Heart left ventricle (tissue), 16 donors: ENCODE data around the gene MYOD1. TPM values are rescaled to one million over a fixed set of nuclear protein-coding genes. Genes with fewer than 3 reads are reported as not detected.
A peak's percentile ranks its signal among the peaks of the same experiment; 100 is the strongest.

Experiments used
- ATAC-seq, 4 donors: fragments of 200-7000 bp; cut with Tn5 transposase; one replicate each; pipeline ENCODE4 v1.9.1; 2020 to 2022; ENCODE audit warnings: moderate library complexity in 4 of 4, mild to moderate bottlenecking in 3 of 4, moderate number of reproducible peaks in 1 of 4
- DNase-seq, 5 donors: peaks; one replicate each; pipeline ENCODE4 v3.0.0-alpha.2; 2020
- H3K27ac ChIP-seq, 12 donors: fragments of 200-600 bp; sonication (generic) in 4 of 12; one replicate each; pipeline versions ENCODE4 v1.5.0 to v1.8.0; 2016 to 2022; ENCODE audit warnings: mild to moderate bottlenecking in 2 of 12
- H3K27me3 ChIP-seq, 9 donors: fragments of 200-600 bp; sonication (generic) in 2 of 9; one replicate each; pipeline versions ENCODE4 v1.5.1 to v1.8.0; 2016 to 2022; ENCODE audit warnings: mild to moderate bottlenecking in 3 of 9
- H3K36me3 ChIP-seq, 9 donors: fragments of 200-600 bp; sonication (generic) in 2 of 9; one replicate each; pipeline versions ENCODE4 v1.5.0 to v1.8.0; 2018 to 2022; ENCODE audit warnings: mild to moderate bottlenecking in 2 of 9
- H3K4me1 ChIP-seq, 12 donors: fragments of 200-600 bp; sonication (generic) in 4 of 12; one replicate each; pipeline versions ENCODE4 v1.5.0 to v1.8.0; 2016 to 2022; ENCODE audit warnings: mild to moderate bottlenecking in 3 of 12
- H3K4me3 ChIP-seq, 12 donors: fragments of 200-600 bp; sonication (generic) in 4 of 12; one replicate each; pipeline versions ENCODE4 v1.5.0 to v1.8.0; 2017 to 2022; ENCODE audit warnings: mild to moderate bottlenecking in 9 of 12, moderate library complexity in 4 of 12
- H3K9me3 ChIP-seq, 12 donors: fragments of 200-600 bp; sonication (generic) in 4 of 12; one replicate each; pipeline versions ENCODE4 v1.5.0 to v1.8.0; 2016 to 2022; ENCODE audit warnings: mild to moderate bottlenecking in 1 of 12
- CTCF ChIP-seq, 12 donors: fragments of 200-600 bp; sonication (generic) in 4 of 12; IDR thresholded peaks; one replicate each; pipeline versions ENCODE4 v1.5.0 to v1.8.0; 2018 to 2022; ENCODE audit warnings: antibody characterized with exemption in 12 of 12, mild to moderate bottlenecking in 5 of 12
- POLR2A ChIP-seq, 2 donors: fragments of 450-650 bp; IDR thresholded peaks; one replicate each; pipeline ENCODE4 v1.6.1; 2017; ENCODE audit warnings: antibody characterized with exemption in 2 of 2, mild to moderate bottlenecking in 2 of 2, moderate library complexity in 2 of 2
- WGBS, 4 donors: extraction: QIAGEN DNeasy Blood & Tissue Kit in 2 of 4; methylation state at CpG; one replicate each; pipeline versions ENCODE4 v1.1.5 to v1.1.7; 2013 to 2018; 5-methylcytosine and 5-hydroxymethylcytosine counted together
- intact Hi-C, 10 donors: fragments of 100-400 bp; cut with DNase I; formaldehyde crosslinking; loops; one replicate each; pipeline versions ENCODE4 v1.11.1 to v1.14.2; 2022
- polyA plus RNA-seq, 2 donors: library from polyadenylated mRNA; stranded (reverse); fragments of 200-250 nt; gene quantifications; one replicate each; pipeline ENCODE4 v1.2.3, GENCODE V29; 2013
- total RNA-seq, 9 donors: library from RNA; depleted of rRNA in 2 of 9; stranded (reverse); fragments of >200 nt in 2 of 9; fragmentation: NEBNext Ultra II Directional in 3 of 9; extraction: Animal tissue kit (Norgen Biotek cat#: 25700) in 3 of 9; gene quantifications; one replicate each; pipeline versions ENCODE4 v1.1.0 to v1.2.4, GENCODE V29; 2016 to 2023
- donor health status: ischemic (EF 13 %, LVEDD 7.1; RV severe dilation, severe dysfunction).
- donor health status: healthy with polysubstance abuse.
- donor health status: DM: no; HTN: yes; CAD: no.
- donor health status: DM: no; HTN: no; CAD: no.
- donor health status: ischemic (EF 25% LVEDD 6.9; RV normal size, moderate dysfunction).
- donor health status: ischemic (EF 25% LVEDD 5.7; RV mildly dilated, moderate dysfunction).
- donor health status: healthy.
- donor health status: DM: yes; HTN: yes; CAD: no.
- donor health status: ischemic (EF 35%, LVEDD 5.7; RV mildly dilated, moderate dysfunction).
- donor health status: nonischemic (EF 11% LVEDD 7.7; RV severe dilation, severe dysfunction).
- donor health status: DM: yes; HTN: yes; CAD: no.
- donor health status: PGD.
- donor health status: ischemic (EF 29% LVEDD 5.4; RV normal size, mild dysfunction).
- donor health status: nonischemic (EF 23%, LVEDD 6.1; RV moderate dilation, normal function).

MYOD1 gene
- total and polyA plus RNA-seq, 11 donors, result not detected

- no peaks in the 10 kb centered on the region for H3K9me3 ChIP-seq
- H3K27ac ChIP-seq, result no peak overlapping the region
- ATAC-seq (no peak), DNase-seq (peak in 1 of 5 donors; percentile 8)
- no peaks in the 10 kb centered on the region for H3K36me3 ChIP-seq
- H3K4me1 ChIP-seq, result no peaks in the 10 kb centered on the region
- no peaks in the 10 kb centered on the region for H3K27me3 ChIP-seq
- H3K4me3 ChIP-seq, result no peak overlapping the region
- 91 to 100% (median 98%) methylated on average over 1 of the region's 1 CpG for WGBS, 4 donors
- intact Hi-C loops, result loop anchor here in 1 of 10 donors (10.0 kb wide), 1 partner anchor 76 kb away; no protein-coding TSS in a partner anchor
- TF ChIP-seq POLR2A (IDR thresholded peaks at IDR 0.05) (no peak), CTCF (IDR thresholded peaks at IDR 0.05) (no peak)
Measured at GRCh38 chr11:17769218-17769617, 49.8 kb downstream of the MYOD1 start.

GRCh38 chr11:17770048-17770652 lies 50.8 kb downstream of the MYOD1 start:
- H3K4me3 ChIP-seq, result no peak overlapping the region
- H3K27me3 ChIP-seq, result no peaks in the 10 kb centered on the region
- no peaks in the 10 kb centered on the region for H3K36me3 ChIP-seq
- ATAC-seq (no peak), DNase-seq (no peak)
- H3K9me3 ChIP-seq, result no peaks in the 10 kb centered on the region
- H3K4me1 ChIP-seq, result no peaks in the 10 kb centered on the region
- H3K27ac ChIP-seq, result no peak overlapping the region
- intact Hi-C loops, result loop anchor here in 2 of 10 donors (2.0 to 10.0 kb wide), 2 partner anchors 75 to 77 kb away; no protein-coding TSS in a partner anchor
- TF ChIP-seq POLR2A (IDR thresholded peaks at IDR 0.05) (no peak), CTCF (IDR thresholded peaks at IDR 0.05) (peak in 1 of 12 donors; percentile 3)
- 76 to 90% (median 83%) methylated on average over 6 to 9 of the region's 9 CpGs for WGBS, 4 donors

- peak in 5 of 12 donors; percentile 13 to 47 (median 21) for TF ChIP-seq CTCF (IDR thresholded peaks at IDR 0.05)
- TF ChIP-seq POLR2A (IDR thresholded peaks at IDR 0.05), result no peak
- no peak overlapping the region for H3K4me3 ChIP-seq
- ATAC-seq (peak in 1 of 4 donors; percentile 23), DNase-seq (no peak)
- no peaks in the 10 kb centered on the region for H3K36me3 ChIP-seq
- intact Hi-C loops, result loop anchor here in 2 of 10 donors (2.0 to 10.0 kb wide), 2 partner anchors 74 to 76 kb away; no protein-coding TSS in a partner anchor
- no peaks in the 10 kb centered on the region for H3K4me1 ChIP-seq
- H3K27me3 ChIP-seq, result no peaks in the 10 kb centered on the region
- H3K9me3 ChIP-seq, result no peaks in the 10 kb centered on the region
- no peak overlapping the region for H3K27ac ChIP-seq
Measured at GRCh38 chr11:17770917-17771316, 51.5 kb downstream of the MYOD1 start.

DNA sequence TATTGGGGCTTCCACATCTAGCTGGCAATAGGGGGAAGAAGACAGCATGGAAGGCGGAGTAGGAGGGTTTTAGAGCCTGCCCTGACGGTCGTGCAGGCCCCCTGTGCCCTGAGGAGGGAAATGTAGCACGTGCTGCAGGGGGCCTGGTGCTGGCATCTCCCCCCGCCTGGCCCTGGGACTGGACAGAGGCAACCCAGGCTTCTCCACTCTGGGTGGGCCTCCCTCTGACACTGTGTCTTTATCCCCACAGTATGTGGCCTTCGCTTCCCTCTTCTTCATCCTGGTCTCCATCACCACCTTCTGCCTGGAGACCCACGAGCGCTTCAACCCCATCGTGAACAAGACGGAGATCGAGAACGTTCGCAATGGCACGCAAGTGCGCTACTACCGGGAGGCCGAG lies 52.0 kb downstream of the MYOD1 start:
- 93 to 97% (median 95%) methylated on average over 17 of the region's 17 CpGs for WGBS, 4 donors
- intact Hi-C loops, result loop anchor here in 2 of 10 donors (2.0 to 10.0 kb wide), 2 partner anchors 73 to 75 kb away; no protein-coding TSS in a partner anchor

More for the DNA sequence above, 52.0 kb downstream of the MYOD1 start:
- Histone ChIP-seq H3K27ac (no peak overlapping the region), H3K27me3 (no peaks in the 10 kb centered on the region), H3K4me1 (no peaks in the 10 kb centered on the region), H3K9me3 (no peaks in the 10 kb centered on the region), H3K36me3 (no peaks in the 10 kb centered on the region), H3K4me3 (no peak overlapping the region)
- TF ChIP-seq CTCF (IDR thresholded peaks at IDR 0.05), result no peak
- TF ChIP-seq POLR2A (IDR thresholded peaks at IDR 0.05), result no peak
- ATAC-seq (no peak), DNase-seq (no peak)

Other genes starting within 250 kb of the MYOD1 start
- gene ABCC8, start 242.7 kb upstream of the MYOD1 start, total RNA-seq, result 1 to 10 TPM; 1.3 to 9.6 (median 3.6) TPM
- gene ABCC8, start 242.7 kb upstream of the MYOD1 start, polyA plus RNA-seq, result 1 to 10 TPM in 1 of 2 donors, under 1 TPM in 1; 0.69 to 7.5 TPM
- under 1 TPM in 1 of 9 donors, not detected in 8; 0.16 TPM for gene USH1C, start 175.2 kb upstream of the MYOD1 start, total RNA-seq
- under 1 TPM; 0.06 to 0.23 TPM for gene USH1C, start 175.2 kb upstream of the MYOD1 start, polyA plus RNA-seq
- not detected for gene OTOG, start 172.3 kb upstream of the MYOD1 start, total RNA-seq
- gene OTOG, start 172.3 kb upstream of the MYOD1 start, polyA plus RNA-seq, result not detected
- gene KCNC1, start 15.2 kb downstream of the MYOD1 start, total RNA-seq, result under 1 TPM in 3 of 9 donors, not detected in 6; 0.02 to 0.25 (median 0.05) TPM
- gene KCNC1, start 15.2 kb downstream of the MYOD1 start, polyA plus RNA-seq, result not detected